GM23338 (cell line): ENCODE data around the gene PBX3.

Experiments
- CTCF ChIP-seq, 2 experiments: fragments of 200-600 bp in 1 of 2; sonication (generic) in 1 of 2; conservative IDR thresholded peaks; 2 replicates each; pipeline versions ENCODE4 v1.5.1 to v1.6.1; 2016 to 2017; ENCODE audit warnings: antibody characterized with exemption in 2 of 2, low read depth in 2 of 2, mild to moderate bottlenecking in 2 of 2, moderate library complexity in 1 of 2
- TF ChIP-seq, protein P1 (sequence below): IDR thresholded peaks from one replicate; pipeline ENCODE4 v1.6.1; 2018; ENCODE audit warnings: antibody characterized with exemption; ENCODE audit not compliant: unreplicated experiment

DNA sequence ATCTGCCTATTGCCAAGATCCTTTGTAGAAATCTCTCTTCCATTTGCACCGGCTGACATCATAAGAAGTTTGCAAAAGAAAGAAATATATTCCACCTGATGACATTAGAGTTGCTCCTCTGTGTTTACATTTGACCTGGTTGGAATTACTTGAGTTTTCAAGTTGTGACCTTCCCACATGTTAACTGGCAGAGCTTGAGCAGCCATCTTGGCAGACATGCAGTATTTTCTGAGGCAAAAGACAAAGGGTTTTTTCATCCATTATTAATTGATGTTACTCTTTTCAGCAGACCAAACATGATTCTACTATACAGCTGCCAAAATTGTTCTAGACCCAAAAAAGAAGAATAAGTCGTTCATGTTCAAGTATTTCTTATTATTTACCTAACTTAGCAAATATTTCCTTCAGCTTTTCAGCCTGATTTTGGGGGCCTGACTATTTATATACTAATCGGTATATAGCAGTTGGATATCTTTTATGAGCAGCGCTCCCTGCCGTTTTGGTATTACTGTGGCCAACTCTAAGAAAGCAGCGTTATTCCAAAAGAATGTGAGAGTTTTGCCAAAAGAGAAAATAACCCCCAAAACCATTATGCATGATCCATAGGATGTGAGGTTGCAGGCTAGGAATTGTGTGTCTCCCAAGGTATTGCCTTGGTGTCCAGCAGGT lies 212.9 kb downstream of the PBX3 start:
- TF ChIP-seq, protein P1, sequence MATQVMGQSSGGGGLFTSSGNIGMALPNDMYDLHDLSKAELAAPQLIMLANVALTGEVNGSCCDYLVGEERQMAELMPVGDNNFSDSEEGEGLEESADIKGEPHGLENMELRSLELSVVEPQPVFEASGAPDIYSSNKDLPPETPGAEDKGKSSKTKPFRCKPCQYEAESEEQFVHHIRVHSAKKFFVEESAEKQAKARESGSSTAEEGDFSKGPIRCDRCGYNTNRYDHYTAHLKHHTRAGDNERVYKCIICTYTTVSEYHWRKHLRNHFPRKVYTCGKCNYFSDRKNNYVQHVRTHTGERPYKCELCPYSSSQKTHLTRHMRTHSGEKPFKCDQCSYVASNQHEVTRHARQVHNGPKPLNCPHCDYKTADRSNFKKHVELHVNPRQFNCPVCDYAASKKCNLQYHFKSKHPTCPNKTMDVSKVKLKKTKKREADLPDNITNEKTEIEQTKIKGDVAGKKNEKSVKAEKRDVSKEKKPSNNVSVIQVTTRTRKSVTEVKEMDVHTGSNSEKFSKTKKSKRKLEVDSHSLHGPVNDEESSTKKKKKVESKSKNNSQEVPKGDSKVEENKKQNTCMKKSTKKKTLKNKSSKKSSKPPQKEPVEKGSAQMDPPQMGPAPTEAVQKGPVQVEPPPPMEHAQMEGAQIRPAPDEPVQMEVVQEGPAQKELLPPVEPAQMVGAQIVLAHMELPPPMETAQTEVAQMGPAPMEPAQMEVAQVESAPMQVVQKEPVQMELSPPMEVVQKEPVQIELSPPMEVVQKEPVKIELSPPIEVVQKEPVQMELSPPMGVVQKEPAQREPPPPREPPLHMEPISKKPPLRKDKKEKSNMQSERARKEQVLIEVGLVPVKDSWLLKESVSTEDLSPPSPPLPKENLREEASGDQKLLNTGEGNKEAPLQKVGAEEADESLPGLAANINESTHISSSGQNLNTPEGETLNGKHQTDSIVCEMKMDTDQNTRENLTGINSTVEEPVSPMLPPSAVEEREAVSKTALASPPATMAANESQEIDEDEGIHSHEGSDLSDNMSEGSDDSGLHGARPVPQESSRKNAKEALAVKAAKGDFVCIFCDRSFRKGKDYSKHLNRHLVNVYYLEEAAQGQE, result no peak
- no peak for TF ChIP-seq CTCF (conservative IDR thresholded peaks at IDR 0.05; ENCODE audit: low read depth in 2 of 2)
